Naive B cell (primary cell): ENCODE results near the gene PCSK6. TPM values are rescaled to one million over a fixed set of nuclear protein-coding genes. Genes with fewer than 3 reads are reported as not detected.
"Not testable (repeated sequence)": the region's sequence is repeated elsewhere in the genome, so short reads cannot be mapped to it uniquely, and the experiment has no call there.

ENCODE experiments used
- ATAC-seq, 2 donors: fragments of 150-1000 bp; cut with Tn5 transposase; 2 replicates each; pipeline ENCODE4 v1.10.0; 2021; ENCODE audit warnings: low read depth in 2 of 2, mild to moderate bottlenecking in 2 of 2, moderate library complexity in 2 of 2
- DNase-seq: peaks from one replicate; pipeline ENCODE4 v3.0.0; 2022
- H3K27ac Mint-ChIP-seq, 6 donors: one replicate each; pipeline ENCODE4 v1.8.0; 2020 to 2022; ENCODE audit warnings: mild to moderate bottlenecking in 6 of 6, mixed read lengths in 6 of 6, moderate library complexity in 5 of 6, inconsistent platforms in 2 of 6
- H3K27me3 Mint-ChIP-seq, 3 donors: one replicate each; pipeline ENCODE4 v1.8.0; 2021 to 2022; ENCODE audit warnings: mixed read lengths in 3 of 3, mild to moderate bottlenecking in 1 of 3
- H3K36me3 Mint-ChIP-seq, 2 donors: one replicate each; pipeline ENCODE4 v1.8.0; 2020 to 2022; ENCODE audit warnings: mixed read lengths in 2 of 2, inconsistent platforms in 1 of 2, mild to moderate bottlenecking in 1 of 2
- H3K4me1 Mint-ChIP-seq, 3 donors: one replicate each; pipeline ENCODE4 v1.8.0; 2020 to 2022; ENCODE audit warnings: mixed read lengths in 3 of 3, inconsistent platforms in 1 of 3, mild to moderate bottlenecking in 1 of 3, moderate library complexity in 1 of 3
- H3K4me3 Mint-ChIP-seq, 8 donors: one replicate each; pipeline ENCODE4 v1.8.0; 2020 to 2022; ENCODE audit warnings: mild to moderate bottlenecking in 8 of 8, mixed read lengths in 8 of 8, moderate library complexity in 8 of 8, inconsistent platforms in 2 of 8
- H3K9me3 Mint-ChIP-seq, 7 donors: one replicate each; pipeline ENCODE4 v1.8.0; 2020 to 2022; ENCODE audit warnings: mixed read lengths in 7 of 7, mild to moderate bottlenecking in 5 of 7, inconsistent platforms in 2 of 7, moderate library complexity in 1 of 7
- polyA plus RNA-seq, 6 donors: library from polyadenylated mRNA; unstranded; fragments of 300-500 nt; fragmentation: Illumina TruSeq; gene quantifications; one replicate each; pipeline ENCODE4 v1.2.3, GENCODE V29; 2021; ENCODE audit warnings: low read depth in 6 of 6

PCSK6 gene
- polyA plus RNA-seq, 6 donors from 2014 or later, result 0.78 to 1.4 (median 0.96) TPM; not detected in 1

DNA sequence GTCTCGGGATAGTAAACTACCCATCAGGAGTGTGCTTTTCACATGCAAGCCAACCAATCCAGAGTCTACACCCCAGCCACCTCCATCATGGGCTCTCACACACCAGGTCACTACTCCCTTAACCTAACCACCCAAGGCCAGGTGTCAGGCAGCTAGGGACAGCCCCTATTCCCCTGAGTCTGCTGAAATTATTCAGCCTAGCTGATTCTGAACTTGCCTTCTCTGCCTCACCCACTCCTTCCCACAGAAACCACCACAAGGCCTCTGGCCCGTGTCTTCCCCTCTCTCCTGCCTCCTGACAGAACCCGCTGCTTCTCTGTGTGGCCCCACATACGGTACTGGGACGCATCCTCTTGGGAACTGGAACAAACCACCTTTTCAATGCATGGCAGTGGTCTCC lies 82.1 kb downstream of the PCSK6 start:
- Mint-ChIP-seq H3K9me3 (peaks cover 0 to 3% (median 0%) of the 10 kb centered on the region in 7 donors), H3K27ac (peak overlapping the region in 5 of 6 donors; percentile 28 to 93 (median 48)), H3K4me3 (peak overlapping the region in 7 of 8 donors; percentile 3 to 80 (median 52)), H3K27me3 (no peaks in the 10 kb centered on the region), H3K4me1 (peaks cover 29 to 66% (median 54%) of the 10 kb centered on the region in 3 donors), H3K36me3 (no peaks in the 10 kb centered on the region)
- ATAC-seq (peak; percentile 92 to 98), DNase-seq (peak; percentile 71)

DNA sequence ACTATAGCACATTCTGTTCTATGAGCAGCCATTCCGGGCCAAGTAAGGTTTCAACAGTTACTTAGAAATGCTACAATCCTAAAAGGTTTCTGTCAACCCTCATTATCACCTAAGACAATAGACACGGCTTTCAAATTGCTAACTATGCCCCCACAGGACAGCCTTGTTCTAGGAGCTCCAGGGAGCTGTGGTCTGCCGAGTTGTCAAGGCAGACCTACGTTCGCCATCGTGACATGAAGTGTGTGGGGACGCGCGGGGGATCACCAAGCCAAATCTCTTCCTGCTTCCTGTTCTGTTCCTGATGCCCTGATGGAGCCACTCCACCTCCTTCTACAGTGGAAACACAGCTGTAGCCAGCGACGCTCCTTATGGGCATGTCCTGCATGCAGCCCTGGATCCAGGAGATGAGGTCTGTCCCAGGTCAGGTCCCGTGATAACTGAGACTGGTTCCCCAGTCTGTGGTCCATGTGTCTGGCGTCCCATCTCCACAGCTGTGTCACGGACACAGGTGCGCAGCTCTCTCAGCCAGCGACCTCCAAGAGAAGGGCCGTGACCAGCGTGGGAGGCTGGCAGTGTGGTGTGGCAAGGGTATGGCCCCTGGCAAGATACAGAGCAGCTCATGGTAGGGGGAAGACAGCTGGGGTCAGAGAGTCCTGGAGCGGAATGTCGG lies 82.8 kb downstream of the PCSK6 start:
- ATAC-seq (no peak), DNase-seq (no peak)
- H3K4me1 Mint-ChIP-seq, result peaks cover 24 to 58% (median 49%) of the 10 kb centered on the region in 3 donors
- peak overlapping the region in 4 of 6 donors; percentile 7 to 93 (median 60) for H3K27ac Mint-ChIP-seq
- no peaks in the 10 kb centered on the region for H3K27me3 Mint-ChIP-seq
- H3K4me3 Mint-ChIP-seq, result peak overlapping the region in 5 of 8 donors; percentile 20 to 76 (median 52)
- H3K36me3 Mint-ChIP-seq, result no peaks in the 10 kb centered on the region
- peaks cover 0 to 3% (median 0%) of the 10 kb centered on the region in 7 donors for H3K9me3 Mint-ChIP-seq

DNA sequence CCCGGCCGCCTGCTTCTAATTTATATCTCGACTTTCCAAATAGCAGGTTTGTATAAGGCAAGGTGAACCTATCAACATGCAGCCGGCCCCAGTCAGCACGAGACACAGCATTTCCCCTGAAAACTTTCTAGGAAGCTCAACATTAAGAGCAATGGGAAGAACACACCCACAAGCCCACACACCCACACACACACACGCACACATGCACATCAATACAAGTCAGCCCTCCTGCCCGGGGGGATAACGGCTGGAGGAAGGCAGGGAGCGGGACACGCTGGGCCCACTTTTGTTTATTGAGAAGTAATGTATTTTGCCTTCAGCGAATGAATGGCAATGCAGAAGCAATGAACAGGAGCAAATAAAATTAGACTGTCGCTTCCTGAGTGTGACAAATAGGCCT lies 83.5 kb downstream of the PCSK6 start:
- Mint-ChIP-seq H3K9me3 (peaks cover 0 to 3% (median 0%) of the 10 kb centered on the region in 7 donors), H3K4me1 (peaks cover 20 to 51% (median 45%) of the 10 kb centered on the region in 3 donors), H3K36me3 (no peaks in the 10 kb centered on the region), H3K27ac (peak overlapping the region in 3 of 6 donors; percentile 9 to 49 (median 46)), H3K4me3 (peak overlapping the region in 5 of 8 donors; percentile 19 to 76 (median 58)), H3K27me3 (no peaks in the 10 kb centered on the region)
- no peak for DNase-seq
- no peak for ATAC-seq

- Mint-ChIP-seq H3K4me1 (peaks cover 17 to 52% (median 36%) of the 10 kb centered on the region in 3 donors), H3K27me3 (peaks cover 4 to 14% (median 13%) of the 10 kb centered on the region in 3 donors), H3K36me3 (no peaks in the 10 kb centered on the region), H3K27ac (peak overlapping the region in 1 of 6 donors; percentile 44), H3K9me3 (no peaks in the 10 kb centered on the region), H3K4me3 (peak overlapping the region in 3 of 8 donors; percentile 5 to 65 (median 51))
- DNase-seq (no peak), ATAC-seq (no peak)
Measured at GRCh38 chr15:101404245-101404644, 85.3 kb downstream of the PCSK6 start.

- not testable (repeated sequence) for H3K9me3 Mint-ChIP-seq, H3K4me3 Mint-ChIP-seq, ATAC-seq, H3K36me3 Mint-ChIP-seq, H3K27ac Mint-ChIP-seq, DNase-seq
- peaks cover 17 to 54% (median 30%) of the 10 kb centered on the region in 3 donors for H3K4me1 Mint-ChIP-seq
- H3K27me3 Mint-ChIP-seq, result peaks cover 4 to 23% (median 21%) of the 10 kb centered on the region in 3 donors
Measured at GRCh38 chr15:101402883-101403282, 86.6 kb downstream of the PCSK6 start.

DNA sequence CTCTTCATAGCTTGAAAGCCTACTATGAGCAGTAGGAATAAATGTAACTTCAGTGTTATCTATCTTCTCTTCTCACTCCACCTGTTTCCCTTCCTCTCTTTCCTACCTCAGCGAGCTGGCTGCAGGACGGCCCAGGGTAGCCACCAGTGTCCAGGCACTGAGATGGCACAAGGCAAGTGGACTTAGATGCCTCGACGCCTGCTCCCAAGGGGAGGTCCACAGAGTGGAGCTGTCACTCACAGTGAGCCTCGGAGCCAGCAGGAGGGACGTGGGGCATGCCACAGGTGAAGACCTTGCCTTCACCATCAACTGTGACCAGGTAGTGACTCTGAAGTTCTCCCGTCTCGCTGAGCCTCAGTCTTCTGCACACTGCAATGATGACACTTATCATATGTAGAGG lies 88.2 kb downstream of the PCSK6 start:
- no peaks in the 10 kb centered on the region for H3K36me3 Mint-ChIP-seq
- H3K27me3 Mint-ChIP-seq, result peaks cover 8 to 37% (median 31%) of the 10 kb centered on the region in 3 donors

DNA sequence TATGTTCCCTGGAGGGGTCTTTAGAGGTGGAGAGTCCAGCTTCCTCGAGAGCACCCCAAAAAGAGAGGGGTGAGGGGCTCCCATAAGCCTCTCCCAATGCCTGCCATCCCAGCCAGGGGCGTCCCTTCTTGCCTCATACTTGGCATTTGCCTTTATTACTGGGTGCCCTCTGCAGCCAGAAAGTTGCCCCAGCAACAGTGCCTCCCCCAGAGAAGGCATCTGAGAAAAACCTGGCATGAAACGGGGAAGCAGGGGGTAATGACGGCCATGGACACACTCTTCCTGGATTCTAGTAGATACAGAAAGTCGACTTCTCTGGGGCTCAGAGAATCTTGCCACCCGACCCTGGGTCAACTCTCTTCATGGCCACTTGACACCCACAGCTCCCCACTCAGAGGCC lies 90.1 kb downstream of the PCSK6 start:
- H3K4me3 Mint-ChIP-seq, result no peak overlapping the region
- H3K27me3 Mint-ChIP-seq, result peaks cover 16 to 47% (median 40%) of the 10 kb centered on the region in 3 donors
- DNase-seq (no peak), ATAC-seq (no peak)
- H3K36me3 Mint-ChIP-seq, result no peaks in the 10 kb centered on the region
- peaks cover 4 to 37% (median 15%) of the 10 kb centered on the region in 3 donors for H3K4me1 Mint-ChIP-seq
- no peaks in the 10 kb centered on the region for H3K9me3 Mint-ChIP-seq
- H3K27ac Mint-ChIP-seq, result peak overlapping the region in 1 of 6 donors; percentile 79

More for the DNA sequence above, 88.2 kb downstream of the PCSK6 start:
- no peak for DNase-seq
- no peak for ATAC-seq
- Mint-ChIP-seq H3K27ac (no peak overlapping the region), H3K4me3 (no peak overlapping the region), H3K4me1 (peaks cover 8 to 47% (median 26%) of the 10 kb centered on the region in 3 donors), H3K9me3 (no peaks in the 10 kb centered on the region)

DNA sequence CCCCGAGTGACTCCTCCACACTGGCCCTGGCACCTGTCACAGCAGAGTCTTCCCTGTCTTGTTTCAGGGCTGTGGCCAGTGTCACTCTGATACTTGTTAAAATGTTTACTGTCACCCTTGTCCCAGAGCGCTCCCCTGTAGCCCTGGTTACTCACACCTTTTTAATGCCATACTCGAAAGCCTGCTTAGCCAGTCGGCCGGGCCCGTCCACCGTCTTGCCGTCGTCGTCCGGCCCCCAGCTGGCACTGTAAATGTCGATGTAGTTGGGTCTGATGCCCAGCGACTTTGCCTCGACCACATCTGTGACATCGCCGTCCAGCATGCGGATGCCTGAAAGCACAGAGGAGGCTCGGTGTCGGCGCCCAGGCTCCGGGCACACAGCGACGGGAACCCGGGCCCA lies 91.3 kb downstream of the PCSK6 start:
- no peak for ATAC-seq
- peak overlapping the region in 3 of 6 donors; percentile 35 to 76 (median 36) for H3K27ac Mint-ChIP-seq
- H3K4me1 Mint-ChIP-seq, result peaks cover 4 to 41% (median 16%) of the 10 kb centered on the region in 3 donors
- H3K9me3 Mint-ChIP-seq, result no peaks in the 10 kb centered on the region
- H3K27me3 Mint-ChIP-seq, result peaks cover 16 to 55% (median 40%) of the 10 kb centered on the region in 3 donors
- no peaks in the 10 kb centered on the region for H3K36me3 Mint-ChIP-seq
- no peak overlapping the region for H3K4me3 Mint-ChIP-seq
- no peak for DNase-seq

GRCh38 chr15:101397521-101398003 lies 91.9 kb downstream of the PCSK6 start:
- Mint-ChIP-seq H3K27me3 (peaks cover 16 to 56% (median 40%) of the 10 kb centered on the region in 3 donors), H3K4me1 (peaks cover 4 to 47% (median 22%) of the 10 kb centered on the region in 3 donors), H3K4me3 (peak overlapping the region in 5 of 8 donors; percentile 4 to 78 (median 39)), H3K36me3 (no peaks in the 10 kb centered on the region), H3K27ac (no peak overlapping the region), H3K9me3 (no peaks in the 10 kb centered on the region)
- ATAC-seq, result peak in 1 of 2 donors; percentile 39
- no peak for DNase-seq

DNA sequence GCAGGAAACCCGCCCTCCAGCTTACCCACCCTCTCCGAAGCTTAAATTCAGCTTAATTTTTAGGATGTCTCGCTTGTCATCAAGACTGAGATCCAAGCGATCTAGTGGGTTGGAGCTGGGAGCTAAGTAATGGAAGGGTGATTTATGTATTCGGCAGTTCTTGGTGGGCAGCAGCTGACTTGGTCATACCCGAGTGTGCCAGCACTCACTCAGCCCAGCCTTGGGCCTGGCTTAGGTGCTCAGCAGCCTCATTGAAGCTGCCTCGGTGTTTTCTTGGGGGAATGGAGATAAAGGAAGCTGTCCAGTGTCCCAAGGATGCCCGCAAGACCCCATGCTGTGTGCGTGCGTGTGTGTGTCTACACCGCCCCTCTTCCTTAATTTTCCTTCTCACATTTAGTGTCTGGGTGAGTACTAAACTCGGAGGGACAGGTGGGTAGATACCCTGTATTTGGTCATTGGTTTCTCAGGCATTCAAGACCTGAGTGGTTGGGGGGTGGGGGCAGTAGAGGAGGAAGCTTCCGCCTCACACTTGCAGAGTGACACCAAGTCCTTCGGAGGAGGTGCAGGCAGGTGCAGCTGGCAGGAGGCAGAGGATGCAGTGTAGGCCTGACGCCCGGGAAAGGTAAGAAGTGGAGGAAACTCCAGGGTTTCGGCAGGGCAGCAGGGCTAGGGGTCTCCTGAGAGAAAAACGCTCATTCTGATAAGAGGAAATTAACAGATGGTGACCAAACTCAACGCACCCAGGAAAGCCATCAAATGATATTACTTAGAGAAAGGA lies 92.8 kb downstream of the PCSK6 start:
- H3K9me3 Mint-ChIP-seq, result no peaks in the 10 kb centered on the region
- H3K27me3 Mint-ChIP-seq, result peaks cover 16 to 56% (median 40%) of the 10 kb centered on the region in 3 donors
- H3K36me3 Mint-ChIP-seq, result no peaks in the 10 kb centered on the region
- H3K27ac Mint-ChIP-seq, result no peak overlapping the region
- no peak for ATAC-seq
- H3K4me3 Mint-ChIP-seq, result peak overlapping the region in 1 of 8 donors; percentile 61
- H3K4me1 Mint-ChIP-seq, result peaks cover 4 to 54% (median 29%) of the 10 kb centered on the region in 3 donors
- no peak for DNase-seq

DNA sequence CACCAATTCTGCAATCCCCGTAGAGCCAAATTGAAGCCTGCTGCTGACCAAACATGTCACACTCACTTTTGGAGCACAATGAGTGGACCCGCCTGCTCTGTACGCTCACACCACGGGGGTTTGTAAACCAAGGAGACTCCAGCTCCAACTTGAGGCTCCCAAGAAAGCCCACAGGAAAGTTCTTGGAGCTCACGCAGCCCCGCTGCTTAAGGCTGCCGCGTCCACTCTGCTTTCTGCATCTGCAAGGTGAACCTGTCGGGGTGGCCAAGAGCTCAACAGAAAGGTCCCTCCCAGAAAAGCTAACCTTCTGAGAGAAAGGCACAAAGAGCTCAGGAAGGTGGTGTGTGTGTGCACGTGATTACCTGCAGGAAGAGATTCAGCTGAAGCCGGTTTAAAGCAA lies 94.9 kb downstream of the PCSK6 start:
- Mint-ChIP-seq H3K27me3 (peaks cover 12 to 64% (median 30%) of the 10 kb centered on the region in 3 donors), H3K9me3 (peaks cover 0 to 2% (median 0%) of the 10 kb centered on the region in 7 donors), H3K4me1 (peaks cover 4 to 62% (median 39%) of the 10 kb centered on the region in 3 donors), H3K4me3 (peak overlapping the region in 1 of 8 donors; percentile 35), H3K27ac (no peak overlapping the region), H3K36me3 (no peaks in the 10 kb centered on the region)
- ATAC-seq (no peak), DNase-seq (no peak)

DNA sequence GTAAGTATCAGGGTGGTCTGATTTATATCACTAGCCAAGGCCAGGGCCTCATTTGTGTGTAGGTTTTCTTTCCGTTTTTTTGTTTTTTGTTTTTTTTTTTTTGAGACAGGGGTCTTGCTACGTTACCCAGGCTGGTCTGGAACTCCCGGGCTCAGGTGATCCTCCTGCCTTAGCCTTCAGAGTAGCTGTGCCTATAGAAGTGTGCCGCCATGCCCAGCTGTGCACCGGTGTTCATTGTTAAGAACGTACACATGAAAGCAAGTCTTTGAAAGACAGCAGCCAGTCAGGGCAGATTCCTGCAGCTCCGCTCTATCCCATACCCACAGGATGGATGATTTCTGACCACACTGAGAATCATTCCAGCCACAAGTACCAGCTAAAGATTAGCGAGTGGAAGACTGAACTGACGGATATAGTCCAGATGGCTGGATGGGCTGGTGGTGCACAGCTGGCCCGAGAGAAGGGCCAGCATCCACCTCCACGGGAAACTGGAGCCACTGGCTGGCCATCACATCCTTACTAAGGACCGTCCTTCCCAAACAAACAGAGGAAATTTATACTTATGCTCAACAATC lies 95.4 kb downstream of the PCSK6 start:
- DNase-seq (no peak), ATAC-seq (no peak)
- Mint-ChIP-seq H3K4me3 (peak overlapping the region in 1 of 8 donors; percentile 12), H3K27me3 (peaks cover 12 to 59% (median 24%) of the 10 kb centered on the region in 3 donors), H3K36me3 (no peaks in the 10 kb centered on the region), H3K27ac (no peak overlapping the region), H3K9me3 (peaks cover 0 to 2% (median 0%) of the 10 kb centered on the region in 7 donors), H3K4me1 (peaks cover 4 to 57% (median 39%) of the 10 kb centered on the region in 3 donors)

DNA sequence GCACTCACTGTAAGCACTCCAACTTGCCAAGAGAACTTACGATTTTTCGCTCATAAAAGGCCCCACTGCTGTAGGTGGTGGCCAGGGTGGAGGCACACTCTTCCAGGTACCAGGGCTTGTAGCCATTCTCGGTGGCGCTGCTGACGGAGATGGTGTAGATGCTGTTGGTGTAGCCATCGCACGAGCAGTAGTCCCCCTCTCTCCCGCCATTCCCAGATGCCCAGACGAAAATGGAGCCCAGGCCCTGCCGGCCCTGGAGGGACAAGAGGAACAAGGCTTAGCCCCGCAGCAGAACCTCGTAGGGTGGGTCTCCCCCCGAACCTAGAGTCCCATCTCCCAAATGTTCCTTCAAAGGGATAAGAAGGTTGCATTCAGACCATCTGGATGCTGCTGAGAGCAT lies 96.3 kb downstream of the PCSK6 start:
- DNase-seq, result no peak
- peaks cover 4 to 61% (median 48%) of the 10 kb centered on the region in 3 donors for H3K4me1 Mint-ChIP-seq
- ATAC-seq, result no peak
- H3K27ac Mint-ChIP-seq, result peak overlapping the region in 1 of 6 donors; percentile 42
- peaks cover 0 to 2% (median 0%) of the 10 kb centered on the region in 7 donors for H3K9me3 Mint-ChIP-seq
- H3K27me3 Mint-ChIP-seq, result peaks cover 12 to 54% (median 20%) of the 10 kb centered on the region in 3 donors
- no peaks in the 10 kb centered on the region for H3K36me3 Mint-ChIP-seq
- no peak overlapping the region for H3K4me3 Mint-ChIP-seq
